GM18907 (cell line): ENCODE measurements around the gene CLPTM1.
"Not testable (repeated sequence)": the region's sequence is repeated elsewhere in the genome, so short reads cannot be mapped to it uniquely, and the experiment has no call there.

Experiments used
- ATAC-seq: cut with Tn5 transposase; IDR thresholded peaks from one replicate; pipeline ENCODE4 v1.9.1; 2021; ENCODE audit warnings: mild to moderate bottlenecking, moderate library complexity; ENCODE audit not compliant: unreplicated experiment

Gene CLPTM1, protein sequence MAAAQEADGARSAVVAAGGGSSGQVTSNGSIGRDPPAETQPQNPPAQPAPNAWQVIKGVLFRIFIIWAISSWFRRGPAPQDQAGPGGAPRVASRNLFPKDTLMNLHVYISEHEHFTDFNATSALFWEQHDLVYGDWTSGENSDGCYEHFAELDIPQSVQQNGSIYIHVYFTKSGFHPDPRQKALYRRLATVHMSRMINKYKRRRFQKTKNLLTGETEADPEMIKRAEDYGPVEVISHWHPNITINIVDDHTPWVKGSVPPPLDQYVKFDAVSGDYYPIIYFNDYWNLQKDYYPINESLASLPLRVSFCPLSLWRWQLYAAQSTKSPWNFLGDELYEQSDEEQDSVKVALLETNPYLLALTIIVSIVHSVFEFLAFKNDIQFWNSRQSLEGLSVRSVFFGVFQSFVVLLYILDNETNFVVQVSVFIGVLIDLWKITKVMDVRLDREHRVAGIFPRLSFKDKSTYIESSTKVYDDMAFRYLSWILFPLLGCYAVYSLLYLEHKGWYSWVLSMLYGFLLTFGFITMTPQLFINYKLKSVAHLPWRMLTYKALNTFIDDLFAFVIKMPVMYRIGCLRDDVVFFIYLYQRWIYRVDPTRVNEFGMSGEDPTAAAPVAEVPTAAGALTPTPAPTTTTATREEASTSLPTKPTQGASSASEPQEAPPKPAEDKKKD

DNA sequence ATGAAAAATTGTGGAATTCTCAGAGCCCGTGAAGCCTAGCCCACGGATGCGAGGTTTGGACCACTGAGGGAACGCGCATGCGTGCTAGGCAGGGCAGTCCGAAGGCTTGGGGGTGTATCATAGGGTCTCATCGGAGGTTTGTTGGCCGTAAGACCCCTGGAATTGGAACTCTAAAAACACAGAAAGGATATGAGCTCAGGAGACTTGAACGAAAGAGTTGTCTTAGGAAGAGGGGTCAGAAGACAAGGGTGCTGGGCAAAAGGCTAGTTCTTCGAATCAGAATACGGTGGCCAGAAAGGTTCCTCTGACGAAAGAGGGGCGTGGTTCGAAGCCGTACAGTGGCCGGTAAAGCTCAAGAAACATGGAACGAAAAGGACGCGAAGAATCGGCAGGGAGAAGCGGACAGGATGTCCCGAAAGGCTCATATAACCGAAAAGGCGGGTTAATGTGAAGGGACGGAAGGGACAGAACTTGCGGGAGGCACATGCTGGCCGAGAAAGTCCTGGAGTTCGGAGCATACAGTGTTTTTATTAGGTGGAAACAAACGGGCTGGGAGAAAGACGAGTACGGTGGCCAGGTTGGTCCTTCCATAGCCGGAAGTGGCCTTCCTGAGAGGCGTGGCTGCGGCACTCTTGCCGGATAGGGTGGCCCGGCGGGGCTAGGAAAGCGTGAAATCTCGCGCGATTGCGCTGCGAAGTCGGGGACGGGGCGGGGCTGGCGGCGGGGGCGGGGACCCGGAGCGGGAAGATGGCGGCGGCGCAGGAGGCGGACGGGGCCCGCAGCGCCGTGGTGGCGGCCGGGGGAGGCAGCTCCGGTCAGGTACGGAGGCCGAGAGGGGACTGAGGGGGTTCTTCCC lies at the start of gene CLPTM1:
Gene CLPTM1, plus strand, starts transcription at position 732 of the 856 bp plus-strand sequence. Its CDS starts 16 bp downstream, at position 748.
- peak; percentile 79 for ATAC-seq

DNA sequence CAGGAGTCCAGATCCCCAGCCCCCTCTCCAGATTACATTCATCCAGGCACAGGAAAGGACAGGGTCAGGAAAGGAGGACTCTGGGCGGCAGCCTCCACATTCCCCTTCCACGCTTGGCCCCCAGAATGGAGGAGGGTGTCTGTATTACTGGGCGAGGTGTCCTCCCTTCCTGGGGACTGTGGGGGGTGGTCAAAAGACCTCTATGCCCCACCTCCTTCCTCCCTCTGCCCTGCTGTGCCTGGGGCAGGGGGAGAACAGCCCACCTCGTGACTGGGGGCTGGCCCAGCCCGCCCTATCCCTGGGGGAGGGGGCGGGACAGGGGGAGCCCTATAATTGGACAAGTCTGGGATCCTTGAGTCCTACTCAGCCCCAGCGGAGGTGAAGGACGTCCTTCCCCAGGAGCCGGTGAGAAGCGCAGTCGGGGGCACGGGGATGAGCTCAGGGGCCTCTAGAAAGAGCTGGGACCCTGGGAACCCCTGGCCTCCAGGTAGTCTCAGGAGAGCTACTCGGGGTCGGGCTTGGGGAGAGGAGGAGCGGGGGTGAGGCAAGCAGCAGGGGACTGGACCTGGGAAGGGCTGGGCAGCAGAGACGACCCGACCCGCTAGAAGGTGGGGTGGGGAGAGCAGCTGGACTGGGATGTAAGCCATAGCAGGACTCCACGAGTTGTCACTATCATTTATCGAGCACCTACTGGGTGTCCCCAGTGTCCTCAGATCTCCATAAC lies 49.6 kb upstream of the CLPTM1 start, which contains the start of gene APOE:
Gene APOE, plus strand, starts transcription at position 360 of the 724 bp plus-strand sequence. CDS start 829 bp downstream, outside the sequence.
- ATAC-seq, result no peak

DNA sequence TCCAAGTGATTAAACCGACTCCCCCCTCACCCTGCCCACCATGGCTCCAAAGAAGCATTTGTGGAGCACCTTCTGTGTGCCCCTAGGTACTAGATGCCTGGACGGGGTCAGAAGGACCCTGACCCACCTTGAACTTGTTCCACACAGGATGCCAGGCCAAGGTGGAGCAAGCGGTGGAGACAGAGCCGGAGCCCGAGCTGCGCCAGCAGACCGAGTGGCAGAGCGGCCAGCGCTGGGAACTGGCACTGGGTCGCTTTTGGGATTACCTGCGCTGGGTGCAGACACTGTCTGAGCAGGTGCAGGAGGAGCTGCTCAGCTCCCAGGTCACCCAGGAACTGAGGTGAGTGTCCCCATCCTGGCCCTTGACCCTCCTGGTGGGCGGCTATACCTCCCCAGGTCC lies 47.6 kb upstream of the CLPTM1 start:
- no peak for ATAC-seq

DNA sequence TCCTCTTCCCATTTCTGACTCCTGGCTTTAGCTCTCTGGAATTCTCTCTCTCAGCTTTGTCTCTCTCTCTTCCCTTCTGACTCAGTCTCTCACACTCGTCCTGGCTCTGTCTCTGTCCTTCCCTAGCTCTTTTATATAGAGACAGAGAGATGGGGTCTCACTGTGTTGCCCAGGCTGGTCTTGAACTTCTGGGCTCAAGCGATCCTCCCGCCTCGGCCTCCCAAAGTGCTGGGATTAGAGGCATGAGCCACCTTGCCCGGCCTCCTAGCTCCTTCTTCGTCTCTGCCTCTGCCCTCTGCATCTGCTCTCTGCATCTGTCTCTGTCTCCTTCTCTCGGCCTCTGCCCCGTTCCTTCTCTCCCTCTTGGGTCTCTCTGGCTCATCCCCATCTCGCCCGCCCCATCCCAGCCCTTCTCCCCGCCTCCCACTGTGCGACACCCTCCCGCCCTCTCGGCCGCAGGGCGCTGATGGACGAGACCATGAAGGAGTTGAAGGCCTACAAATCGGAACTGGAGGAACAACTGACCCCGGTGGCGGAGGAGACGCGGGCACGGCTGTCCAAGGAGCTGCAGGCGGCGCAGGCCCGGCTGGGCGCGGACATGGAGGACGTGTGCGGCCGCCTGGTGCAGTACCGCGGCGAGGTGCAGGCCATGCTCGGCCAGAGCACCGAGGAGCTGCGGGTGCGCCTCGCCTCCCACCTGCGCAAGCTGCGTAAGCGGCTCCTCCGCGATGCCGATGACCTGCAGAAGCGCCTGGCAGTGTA lies 46.9 kb upstream of the CLPTM1 start:
- no peak for ATAC-seq

DNA sequence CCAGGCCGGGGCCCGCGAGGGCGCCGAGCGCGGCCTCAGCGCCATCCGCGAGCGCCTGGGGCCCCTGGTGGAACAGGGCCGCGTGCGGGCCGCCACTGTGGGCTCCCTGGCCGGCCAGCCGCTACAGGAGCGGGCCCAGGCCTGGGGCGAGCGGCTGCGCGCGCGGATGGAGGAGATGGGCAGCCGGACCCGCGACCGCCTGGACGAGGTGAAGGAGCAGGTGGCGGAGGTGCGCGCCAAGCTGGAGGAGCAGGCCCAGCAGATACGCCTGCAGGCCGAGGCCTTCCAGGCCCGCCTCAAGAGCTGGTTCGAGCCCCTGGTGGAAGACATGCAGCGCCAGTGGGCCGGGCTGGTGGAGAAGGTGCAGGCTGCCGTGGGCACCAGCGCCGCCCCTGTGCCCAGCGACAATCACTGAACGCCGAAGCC lies 46.3 kb upstream of the CLPTM1 start:
- ATAC-seq, result no peak

DNA sequence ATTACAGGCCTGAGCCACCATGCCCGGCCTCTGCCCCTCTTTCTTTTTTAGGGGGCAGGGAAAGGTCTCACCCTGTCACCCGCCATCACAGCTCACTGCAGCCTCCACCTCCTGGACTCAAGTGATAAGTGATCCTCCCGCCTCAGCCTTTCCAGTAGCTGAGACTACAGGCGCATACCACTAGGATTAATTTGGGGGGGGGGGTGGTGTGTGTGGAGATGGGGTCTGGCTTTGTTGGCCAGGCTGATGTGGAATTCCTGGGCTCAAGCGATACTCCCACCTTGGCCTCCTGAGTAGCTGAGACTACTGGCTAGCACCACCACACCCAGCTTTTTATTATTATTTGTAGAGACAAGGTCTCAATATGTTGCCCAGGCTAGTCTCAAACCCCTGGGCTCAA lies 45.4 kb upstream of the CLPTM1 start:
- ATAC-seq, result no peak

DNA sequence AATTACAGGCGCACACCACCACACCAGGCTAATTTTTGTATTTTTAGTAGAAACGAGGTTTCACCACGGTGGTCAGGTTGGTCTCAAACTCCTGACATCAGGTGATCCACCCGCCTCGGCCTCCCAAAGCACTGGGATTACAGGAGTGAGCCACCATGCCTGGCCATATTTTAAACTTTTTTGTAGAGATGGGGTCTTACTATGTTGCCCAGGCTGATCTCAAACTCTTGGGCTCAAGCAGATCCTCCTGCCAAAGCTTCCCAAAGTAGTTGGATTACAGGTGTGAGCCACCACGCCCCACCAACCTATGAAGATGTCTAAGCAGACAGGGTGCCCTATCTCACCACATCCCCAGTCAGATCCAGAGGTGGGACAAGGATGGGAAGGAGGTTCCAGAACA lies 43.3 kb upstream of the CLPTM1 start:
- not testable (repeated sequence) for ATAC-seq

DNA sequence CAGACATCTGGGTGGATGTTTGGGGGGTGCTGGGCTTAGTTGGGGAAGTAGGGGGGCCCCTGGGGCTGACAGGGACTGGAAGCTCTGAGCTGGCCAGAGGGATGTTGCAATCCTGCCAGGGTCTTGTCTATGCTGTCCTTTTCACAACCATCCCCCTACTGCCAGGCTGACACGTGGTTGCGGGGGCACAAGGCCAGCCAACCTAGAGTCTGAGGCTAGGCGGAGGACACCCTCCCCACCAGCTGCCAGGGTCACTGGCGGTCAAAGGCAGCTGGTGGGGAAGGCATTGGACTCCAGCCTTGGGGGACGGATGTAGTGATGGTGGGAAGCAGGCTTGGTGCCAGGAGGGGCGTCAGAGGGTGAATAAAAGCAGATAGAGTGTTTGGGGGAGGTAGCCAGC lies 42.3 kb upstream of the CLPTM1 start:
- no peak for ATAC-seq

DNA sequence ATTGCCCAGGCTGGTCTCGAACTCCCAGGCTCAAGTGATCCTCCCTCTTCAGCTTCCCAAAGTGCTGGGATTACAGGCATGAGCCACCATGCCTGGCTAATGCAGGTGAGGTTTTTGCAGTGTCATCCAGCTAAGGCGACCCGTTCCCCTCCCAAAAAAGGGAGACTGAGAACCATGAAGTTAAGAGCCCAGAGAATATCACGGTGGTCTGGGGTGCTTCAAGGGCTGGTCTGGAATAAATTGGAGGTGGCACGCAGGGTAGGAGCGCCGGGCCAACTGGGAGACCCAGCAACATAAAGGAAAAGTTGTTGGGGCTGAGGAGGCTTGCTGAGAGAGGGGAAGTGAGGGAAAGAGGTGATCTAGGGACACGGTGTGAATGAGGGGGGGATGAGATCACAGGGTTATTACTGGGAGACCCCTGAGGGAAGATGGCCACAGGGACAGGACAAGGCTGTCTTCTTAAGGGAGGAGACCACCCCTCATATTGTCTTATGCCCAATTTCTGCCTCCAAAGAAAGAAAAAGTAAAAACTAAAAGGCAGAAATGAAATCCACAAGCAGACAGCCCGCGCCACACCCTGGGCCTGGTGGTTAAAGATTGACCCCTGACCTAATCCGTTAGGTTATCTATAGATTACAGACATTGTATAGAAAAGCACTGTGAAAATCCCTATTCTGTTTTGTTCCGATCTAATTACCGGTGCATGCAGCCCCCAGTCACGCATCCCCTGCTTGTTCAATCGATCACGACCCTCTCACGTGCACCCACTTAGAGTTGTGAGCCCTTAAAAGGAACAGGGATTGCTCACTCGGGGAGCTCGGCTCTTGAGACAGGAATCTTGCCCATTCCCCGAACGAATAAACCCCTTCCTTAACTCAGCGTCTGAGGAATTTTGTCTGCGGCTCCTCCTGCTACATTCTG lies 41.4 kb upstream of the CLPTM1 start:
- not testable (repeated sequence) for ATAC-seq

DNA sequence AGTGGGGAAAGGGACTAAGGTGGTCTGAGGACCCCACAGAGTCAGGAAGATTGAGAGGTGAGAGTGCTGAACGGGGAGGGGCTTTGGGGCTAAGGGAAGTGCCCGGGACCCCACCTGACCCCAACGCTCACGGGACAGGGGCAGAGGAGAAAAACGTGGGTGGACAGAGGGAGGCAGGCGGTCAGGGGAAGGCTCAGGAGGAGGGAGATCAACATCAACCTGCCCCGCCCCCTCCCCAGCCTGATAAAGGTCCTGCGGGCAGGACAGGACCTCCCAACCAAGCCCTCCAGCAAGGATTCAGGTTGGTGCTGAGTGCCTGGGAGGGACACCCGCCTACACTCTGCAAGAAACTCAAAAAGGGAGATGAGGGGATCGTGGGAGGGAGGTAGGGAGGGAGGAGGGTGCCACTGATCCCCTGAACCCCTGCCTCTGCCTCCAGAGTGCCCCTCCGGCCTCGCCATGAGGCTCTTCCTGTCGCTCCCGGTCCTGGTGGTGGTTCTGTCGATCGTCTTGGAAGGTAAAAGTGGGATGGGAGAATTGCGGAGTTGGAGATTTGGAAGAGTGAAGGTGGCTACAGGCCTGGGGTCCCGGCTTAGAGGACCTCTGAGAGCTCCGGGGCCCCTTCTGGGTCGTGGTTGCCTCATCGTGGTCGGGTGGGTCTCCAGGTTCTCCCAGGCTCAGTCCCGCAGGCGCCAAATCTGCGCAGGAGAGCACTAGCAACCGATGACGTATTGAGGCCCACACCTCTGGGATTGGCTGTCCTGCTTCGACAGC lies 40.6 kb upstream of the CLPTM1 start, which contains the start of gene APOC1:
Gene APOC1, plus strand, starts transcription at position 176 of the 774 bp plus-strand sequence. Its CDS starts 284 bp downstream, at position 460.
- ATAC-seq, result peak; percentile 86

DNA sequence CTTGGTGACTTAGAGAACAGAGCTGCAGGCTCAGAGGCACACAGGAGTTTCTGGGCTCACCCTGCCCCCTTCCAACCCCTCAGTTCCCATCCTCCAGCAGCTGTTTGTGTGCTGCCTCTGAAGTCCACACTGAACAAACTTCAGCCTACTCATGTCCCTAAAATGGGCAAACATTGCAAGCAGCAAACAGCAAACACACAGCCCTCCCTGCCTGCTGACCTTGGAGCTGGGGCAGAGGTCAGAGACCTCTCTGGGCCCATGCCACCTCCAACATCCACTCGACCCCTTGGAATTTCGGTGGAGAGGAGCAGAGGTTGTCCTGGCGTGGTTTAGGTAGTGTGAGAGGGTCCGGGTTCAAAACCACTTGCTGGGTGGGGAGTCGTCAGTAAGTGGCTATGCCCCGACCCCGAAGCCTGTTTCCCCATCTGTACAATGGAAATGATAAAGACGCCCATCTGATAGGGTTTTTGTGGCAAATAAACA lies 30.9 kb upstream of the CLPTM1 start:
- no peak for ATAC-seq

DNA sequence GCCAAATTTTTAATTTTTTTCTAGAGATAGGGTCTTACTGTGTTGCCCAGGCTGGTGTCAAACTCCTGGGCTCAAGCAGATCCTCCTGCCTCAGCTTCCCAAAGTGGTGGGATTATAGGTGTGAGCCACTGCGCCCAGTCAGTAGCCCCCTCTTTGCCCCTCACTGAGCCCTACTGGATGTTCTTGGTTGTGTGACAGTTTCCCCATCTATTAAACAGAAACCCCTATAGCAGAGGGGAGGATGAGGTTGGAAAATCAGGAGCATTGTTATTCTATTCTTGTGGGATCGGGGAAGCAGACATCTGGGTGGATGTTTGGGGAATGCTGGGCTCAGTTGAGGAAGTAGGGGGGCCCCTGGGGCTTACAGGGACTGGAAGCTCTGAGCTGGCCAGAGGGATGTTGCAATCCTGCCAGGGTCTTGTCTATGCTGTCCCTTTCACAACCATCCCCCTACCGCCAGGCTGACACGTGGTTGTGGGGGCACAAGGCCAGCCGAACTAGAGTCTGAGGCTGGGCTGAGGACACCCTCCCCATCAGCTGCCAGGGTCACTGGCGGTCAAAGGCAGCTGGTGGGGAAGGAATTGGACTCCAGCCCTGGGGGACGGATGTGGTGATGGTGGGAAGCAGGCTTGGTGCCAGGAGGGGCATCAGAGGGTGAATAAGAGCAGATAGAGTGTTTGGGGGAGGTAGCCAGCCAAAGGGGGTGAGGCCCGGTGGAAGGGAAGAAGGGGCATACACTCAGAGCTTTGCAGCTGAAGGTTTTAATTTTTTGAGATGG lies 29.9 kb upstream of the CLPTM1 start:
- ATAC-seq, result no peak

DNA sequence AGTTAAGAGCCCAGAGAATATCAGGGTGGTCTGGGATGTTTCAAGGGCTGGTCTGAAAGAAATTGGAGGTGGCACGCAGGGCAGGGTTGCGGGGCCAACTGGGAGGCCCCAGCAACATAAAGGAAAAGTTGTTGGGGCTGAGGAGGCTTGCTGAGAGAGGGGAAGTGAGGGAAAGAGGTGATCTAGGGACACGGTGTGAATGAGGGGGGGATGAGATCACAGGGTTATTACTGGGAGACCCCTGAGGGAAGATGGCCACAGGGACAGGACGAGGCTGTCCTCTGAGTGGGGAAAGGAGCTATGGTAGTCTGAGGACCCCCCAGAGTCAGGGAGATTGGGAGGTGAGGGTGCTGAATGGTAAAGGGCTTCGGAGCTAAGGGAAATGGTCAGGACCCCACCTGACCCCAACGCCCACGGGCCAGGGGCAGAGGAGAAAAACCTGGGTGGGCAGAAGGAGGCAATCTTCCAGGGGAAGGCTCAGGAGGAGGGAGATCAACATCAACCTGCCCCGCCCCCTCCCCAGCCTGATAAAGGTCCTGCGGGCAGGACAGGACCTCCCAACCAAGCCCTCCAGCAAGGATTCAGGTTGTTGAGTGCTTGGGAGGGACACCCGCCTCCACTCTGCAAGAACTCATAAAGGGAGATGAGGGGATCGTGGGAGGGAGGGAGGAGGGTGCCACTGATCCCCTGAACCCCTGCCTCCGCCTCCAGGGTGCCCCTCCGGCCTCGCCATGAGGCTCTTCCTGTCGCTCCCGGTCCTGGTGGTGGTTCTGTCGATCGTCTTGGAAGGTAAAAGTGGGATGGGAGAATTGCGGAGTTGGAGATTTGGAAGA lies 28.7 kb upstream of the CLPTM1 start:
- ATAC-seq, result not testable (repeated sequence)

DNA sequence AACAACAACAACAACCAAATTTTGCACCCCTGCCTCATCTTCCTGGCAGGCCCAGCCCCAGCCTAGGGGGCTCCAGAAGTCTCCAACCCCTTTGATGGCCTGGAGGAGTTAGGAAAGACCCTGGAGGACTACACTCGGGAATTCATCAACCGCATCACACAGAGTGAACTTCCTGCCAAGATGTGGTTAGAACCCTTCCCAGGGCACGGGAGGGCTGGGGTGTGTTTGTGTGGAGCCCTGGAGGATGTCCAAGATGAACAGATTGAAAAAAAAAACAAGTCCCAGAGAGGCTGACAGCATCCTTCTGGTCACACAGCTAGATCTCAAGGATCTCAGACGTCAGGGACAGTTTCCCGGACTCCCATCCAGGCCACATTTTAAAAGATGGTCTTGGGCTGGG lies 27.4 kb upstream of the CLPTM1 start:
- ATAC-seq, result no peak

DNA sequence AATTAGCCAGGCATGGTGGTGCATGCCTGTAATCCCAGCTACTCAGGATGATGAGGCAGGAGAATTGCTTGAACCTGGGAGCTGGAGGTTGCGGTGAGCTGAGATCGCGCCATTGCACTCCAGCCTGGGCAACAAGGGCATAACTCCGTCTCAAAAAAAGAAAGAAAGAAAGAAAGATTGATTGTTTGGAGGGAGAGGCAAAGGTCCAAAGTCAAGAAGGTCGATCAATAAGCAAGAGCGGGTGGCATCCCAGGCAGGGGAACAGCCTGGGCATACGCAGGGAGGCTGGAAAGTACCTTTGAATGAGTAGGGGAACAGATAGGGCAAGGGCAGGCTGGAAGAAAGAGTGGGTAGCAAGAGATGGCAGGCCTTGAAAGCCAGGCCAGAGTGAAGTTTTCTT lies 25.1 kb upstream of the CLPTM1 start:
- ATAC-seq, result no peak

DNA sequence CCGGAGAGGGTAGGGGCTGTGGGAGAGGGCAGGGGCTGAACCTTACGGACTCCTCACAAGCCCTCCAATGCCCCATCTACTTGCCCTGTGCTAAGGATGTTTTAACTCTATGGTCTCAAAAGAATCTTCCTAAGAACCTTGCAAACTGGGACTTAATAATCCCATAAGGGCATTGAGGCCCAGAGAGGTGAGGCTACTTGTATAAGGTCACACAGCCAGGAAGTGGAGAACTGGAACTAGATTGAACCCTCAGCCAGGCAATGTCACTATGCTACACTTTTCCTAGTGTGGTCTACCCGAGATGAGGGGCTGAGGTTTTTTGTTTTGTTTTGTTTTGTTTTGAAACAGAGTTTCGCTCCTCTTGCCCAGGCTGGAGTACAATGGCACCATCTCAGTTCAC lies 23.6 kb upstream of the CLPTM1 start:
- ATAC-seq, result no peak
